GM23248 (cell line): ENCODE measurements around the gene LTB.

ENCODE experiments used
- EZH2 ChIP-seq: fragments of 200-600 bp; sonication (generic); IDR thresholded peaks from 2 replicates; pipeline ENCODE4 v1.6.1; 2018; ENCODE audit warnings: antibody characterized with exemption, mild to moderate bottlenecking; ENCODE audit not compliant: insufficient read depth, poor library complexity, severe bottlenecking
- EZH2phosphoT487 ChIP-seq: fragments of 200-600 bp; sonication (generic); IDR thresholded peaks from 2 replicates; pipeline ENCODE4 v1.6.1; 2018; ENCODE audit warnings: antibody characterized with exemption, moderate library complexity, mild to moderate bottlenecking, low read depth; ENCODE audit not compliant: insufficient read depth

- TF ChIP-seq EZH2phosphoT487 (no peak), EZH2 (no peak)
Measured at GRCh38 chr6:31586599-31587281, 4.5 kb upstream of the LTB start.
